ENCODE measurements around the gene KITLG.
"Not testable (repeated sequence)": the region's sequence is repeated elsewhere in the genome, so short reads cannot be mapped to it uniquely, and the experiment has no call there.

The KITLG gene

DNA sequence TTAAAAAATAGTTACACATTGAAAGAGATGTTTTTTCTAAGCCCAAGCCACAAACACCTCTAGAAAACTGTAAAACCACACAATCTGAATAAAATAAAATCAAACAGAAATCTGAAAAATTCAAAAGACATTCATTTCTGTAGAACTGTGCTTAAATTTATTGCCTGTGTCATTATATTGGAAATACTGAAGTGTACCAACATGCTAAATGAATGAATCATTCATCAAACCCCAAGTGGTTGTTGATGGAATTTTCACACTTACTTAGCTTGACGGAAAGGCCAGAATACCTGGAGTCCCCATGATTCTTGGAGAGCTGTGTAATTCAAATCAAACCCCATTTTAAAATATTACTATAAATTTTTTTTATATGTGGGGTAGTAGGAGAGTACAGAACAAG, 2.7 kb downstream of the KITLG start:
- no peak for DNase-seq (ENCODE audit: extremely low read depth in 1 of 2, low read depth in 1 of 2)

DNA sequence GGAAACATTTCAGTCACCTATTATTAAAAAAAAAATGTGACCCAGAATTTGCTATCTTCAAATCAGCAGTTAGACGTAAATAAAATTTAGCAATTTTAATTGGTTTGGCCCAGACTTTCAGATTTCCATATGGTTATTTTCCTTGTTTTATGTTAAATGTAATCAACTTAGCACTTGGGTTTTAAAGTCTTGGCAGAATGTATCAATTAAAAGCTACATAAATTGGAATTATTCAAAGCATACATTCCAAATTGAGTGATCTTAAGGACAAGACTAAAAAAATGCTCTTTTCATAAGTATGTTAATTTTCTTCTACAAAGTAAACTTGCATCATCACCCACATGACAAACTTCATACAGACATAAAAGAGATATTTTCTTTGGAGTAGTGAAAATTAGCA, 3.4 kb downstream of the KITLG start:
- no peak for DNase-seq (ENCODE audit: extremely low read depth in 1 of 2, low read depth in 1 of 2)

DNA sequence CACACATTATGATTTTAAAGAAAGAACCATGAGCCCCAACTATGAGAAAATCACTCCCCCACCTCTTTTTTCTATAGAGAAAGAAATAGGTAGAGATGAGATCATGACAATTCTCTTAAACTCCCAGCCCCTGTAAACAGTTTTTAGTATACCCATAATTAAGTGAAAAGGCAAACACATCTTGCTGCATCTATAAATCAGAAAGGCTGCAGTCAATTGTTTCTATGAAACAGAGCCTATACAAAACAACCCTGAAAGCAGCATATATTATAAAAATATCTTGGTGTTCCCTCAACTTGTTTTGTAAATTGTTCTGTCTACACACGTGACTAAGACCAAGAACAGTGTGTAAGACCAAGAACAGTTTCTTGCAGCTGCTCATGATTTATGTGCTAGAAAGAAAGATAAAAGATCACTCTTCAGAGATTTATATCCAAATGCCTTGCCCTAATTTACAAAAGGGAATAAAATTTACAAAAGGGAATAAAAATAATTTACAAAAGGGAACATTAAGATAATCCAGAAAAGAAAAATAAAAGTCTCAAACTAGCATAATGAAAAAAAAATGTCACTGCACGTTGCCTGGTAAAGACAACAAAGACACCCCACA, 4.8 kb downstream of the KITLG start:
- DNase-seq (ENCODE audit: extremely low read depth in 1 of 2, low read depth in 1 of 2) = no peak

DNA sequence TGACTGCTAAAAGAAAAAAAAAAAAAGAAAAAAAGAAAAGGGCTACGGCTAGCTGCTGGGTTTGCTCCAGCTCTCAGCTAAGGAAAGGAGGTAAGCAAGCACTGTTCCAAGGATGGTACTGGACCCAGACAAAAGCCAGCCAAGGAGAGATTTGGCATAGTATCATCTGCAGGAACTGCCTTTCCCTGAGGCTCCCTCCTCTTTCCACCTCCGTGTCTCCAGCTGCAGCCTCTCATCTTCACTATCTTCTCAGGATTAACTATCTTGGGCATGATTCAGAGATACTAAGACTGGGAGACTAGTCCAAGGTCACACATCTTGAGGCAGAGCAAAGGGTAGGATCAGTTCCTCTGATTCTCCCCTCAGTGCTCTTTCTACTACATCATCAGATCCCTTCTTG, 6.0 kb downstream of the KITLG start:
- no peak for DNase-seq (ENCODE audit: extremely low read depth in 1 of 2, low read depth in 1 of 2)

DNA sequence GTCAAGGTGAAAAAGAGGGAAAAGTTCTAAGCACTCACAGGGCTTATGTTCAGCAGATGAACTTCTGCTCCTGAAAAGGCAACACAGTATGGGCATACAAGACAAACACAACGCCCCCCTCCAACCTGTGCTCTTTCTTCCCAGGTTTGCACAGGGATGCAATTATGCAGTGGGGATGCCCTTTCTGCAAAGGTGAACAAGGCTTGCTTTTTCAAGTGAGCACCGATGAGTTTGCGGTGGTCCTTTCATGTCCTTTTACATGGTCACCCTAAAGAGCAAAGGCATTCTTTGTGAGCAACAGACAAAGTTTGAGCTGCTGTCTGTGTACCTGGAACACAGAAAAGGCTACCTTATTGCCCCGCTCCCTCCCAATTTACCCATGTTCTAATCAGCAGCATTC, 6.7 kb downstream of the KITLG start:
- no peak for DNase-seq (ENCODE audit: extremely low read depth in 1 of 2, low read depth in 1 of 2)

DNA sequence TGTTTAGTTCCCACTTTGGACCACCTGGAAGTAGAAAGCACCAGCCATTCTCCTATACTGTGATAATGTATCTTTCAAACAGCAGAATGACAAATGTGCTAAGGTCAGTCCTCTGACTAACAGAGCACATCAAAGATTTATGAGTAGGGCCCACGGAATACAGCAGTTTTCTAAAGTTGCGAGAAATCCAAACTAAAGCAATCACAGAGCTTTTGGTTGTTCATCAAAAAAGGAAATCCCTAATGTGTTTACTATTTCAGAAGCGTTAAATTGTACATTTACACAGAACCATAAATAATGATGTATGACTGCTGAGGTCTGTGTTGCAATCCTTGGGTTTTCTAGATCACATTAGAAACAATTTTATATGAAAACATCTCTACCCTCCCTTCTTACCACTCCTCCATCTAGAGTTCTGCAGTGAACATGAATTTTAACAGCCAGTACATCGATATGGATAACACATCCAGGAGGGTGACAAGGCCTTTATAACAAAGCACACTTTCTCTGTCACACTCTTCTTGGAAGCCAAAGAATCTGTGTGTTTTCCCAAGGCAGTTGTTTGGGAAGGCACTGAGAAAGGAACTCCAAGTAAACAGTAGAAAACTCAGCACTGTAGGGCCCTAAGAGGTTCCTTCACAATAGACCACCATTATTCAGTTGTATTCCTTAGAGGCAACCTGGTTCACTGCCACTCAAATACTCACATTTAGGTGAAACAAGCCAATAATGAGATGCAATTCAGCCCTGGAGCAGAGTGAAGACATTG, 7.3 kb downstream of the KITLG start:
- DNase-seq (ENCODE audit: extremely low read depth in 1 of 2, low read depth in 1 of 2) = no peak

DNA sequence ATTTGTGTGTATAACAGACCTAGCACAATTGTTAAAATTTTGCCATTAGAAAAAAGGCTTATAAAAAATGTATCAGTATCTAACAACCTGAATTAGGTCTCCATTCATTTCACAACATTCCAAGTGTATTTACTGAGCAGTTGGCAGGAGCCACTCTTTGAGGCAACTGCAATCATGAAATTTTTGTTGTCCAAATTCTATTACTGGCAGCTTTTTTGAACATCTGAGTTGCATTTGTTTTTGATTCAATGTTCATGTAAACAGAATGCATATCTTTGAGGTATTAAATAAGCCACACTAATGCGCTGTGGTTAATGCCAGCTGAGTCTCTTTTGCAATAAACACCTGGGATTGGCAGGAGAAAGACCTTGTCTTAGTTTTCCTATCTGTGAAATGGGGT, 8.7 kb downstream of the KITLG start:
- DNase-seq (ENCODE audit: extremely low read depth in 1 of 2, low read depth in 1 of 2) = no peak

DNA sequence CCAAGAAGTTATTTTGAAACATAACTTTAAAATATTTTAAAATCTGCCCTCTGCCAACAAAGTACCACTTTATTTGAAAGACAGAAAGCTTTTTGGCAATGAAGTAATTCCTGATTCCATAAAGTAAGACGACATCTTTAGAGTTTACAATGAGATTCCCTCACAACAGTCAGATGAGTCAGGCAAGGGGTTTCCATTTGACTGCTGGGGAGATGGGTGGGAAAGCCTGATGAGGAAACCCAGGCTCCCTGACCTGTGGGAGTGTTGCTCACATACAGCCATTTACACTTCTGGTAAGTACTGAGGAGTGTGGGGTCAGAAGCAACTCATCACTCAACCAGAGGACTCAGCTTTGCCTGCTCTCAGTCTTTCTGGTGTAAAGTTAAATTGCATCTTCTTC, 10.2 kb downstream of the KITLG start:
- DNase-seq (ENCODE audit: extremely low read depth in 1 of 2, low read depth in 1 of 2) = no peak

DNA sequence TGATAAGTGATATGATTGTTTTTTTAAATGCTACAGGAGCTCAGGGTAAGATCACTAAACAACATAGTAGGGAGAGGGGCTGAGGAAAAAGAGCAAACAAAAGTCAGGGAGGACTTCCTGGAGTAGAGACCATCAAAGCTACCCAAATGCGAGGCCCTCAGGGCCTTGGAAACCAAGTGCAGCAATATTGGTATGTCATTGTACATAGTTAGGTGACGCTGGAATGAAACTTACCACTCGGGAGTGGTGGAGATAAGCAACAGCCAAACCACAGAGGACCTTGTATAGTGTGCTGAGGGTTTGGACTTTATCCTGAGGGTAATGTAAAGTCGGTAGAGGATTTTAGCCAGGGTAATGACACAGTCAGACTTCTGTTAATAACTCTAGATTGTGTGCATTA, 13.8 kb downstream of the KITLG start:
- no peak for DNase-seq (ENCODE audit: extremely low read depth in 1 of 2, low read depth in 1 of 2)

DNA sequence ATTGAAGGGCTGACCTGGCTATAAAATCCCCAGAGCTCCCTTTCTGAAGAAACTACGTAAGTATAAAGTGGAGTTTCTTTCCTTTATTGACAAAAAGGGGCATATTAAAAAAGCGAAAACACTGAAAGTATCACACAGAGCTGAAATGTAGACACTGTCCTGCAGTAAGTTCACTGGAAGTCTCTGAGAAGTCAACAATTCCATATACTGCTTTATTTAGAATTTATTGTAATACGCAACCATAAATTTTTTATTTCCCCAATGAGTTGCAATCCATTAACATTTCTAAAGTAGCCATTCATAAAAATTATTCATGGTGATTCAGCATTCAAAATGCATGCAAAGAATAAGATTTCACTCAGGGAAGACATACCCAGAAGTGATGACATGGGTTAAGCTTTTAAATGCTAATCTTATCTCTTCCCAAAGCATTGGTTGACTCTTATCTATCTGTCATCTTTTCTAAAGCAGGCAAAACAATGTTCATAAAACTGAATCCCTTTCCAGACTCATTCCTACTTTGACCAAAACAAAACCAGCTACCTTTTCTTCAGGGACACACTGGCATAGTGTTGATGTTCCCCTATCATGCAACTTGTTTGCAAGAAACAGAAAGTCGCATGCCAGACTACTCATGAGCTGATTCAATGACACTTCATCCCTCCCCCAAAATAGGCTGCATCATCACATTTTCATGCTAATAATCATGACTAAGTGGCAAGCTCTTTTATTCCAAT, 17.3 kb downstream of the KITLG start:
- no peak for DNase-seq (ENCODE audit: extremely low read depth in 1 of 2, low read depth in 1 of 2)

DNA sequence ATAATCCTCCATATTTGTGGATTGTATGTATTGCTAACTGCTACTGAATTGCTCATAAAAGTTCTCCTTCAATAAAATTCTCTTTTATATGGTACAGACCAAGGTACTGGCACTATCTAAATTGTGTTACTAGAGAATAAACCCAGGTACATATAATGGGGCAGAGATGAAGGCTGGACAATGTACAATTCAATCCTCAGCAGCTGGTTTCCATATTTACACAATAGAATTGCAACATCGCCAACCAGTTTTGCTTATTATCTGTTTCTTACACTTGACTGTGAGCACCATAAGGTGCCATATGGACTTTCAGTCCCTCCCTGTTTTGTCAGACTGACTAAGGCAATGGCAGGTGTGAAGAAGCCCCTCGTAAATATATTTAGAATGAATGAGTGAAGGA, 18.1 kb downstream of the KITLG start:
- DNase-seq (ENCODE audit: extremely low read depth in 1 of 2, low read depth in 1 of 2) = no peak

DNA sequence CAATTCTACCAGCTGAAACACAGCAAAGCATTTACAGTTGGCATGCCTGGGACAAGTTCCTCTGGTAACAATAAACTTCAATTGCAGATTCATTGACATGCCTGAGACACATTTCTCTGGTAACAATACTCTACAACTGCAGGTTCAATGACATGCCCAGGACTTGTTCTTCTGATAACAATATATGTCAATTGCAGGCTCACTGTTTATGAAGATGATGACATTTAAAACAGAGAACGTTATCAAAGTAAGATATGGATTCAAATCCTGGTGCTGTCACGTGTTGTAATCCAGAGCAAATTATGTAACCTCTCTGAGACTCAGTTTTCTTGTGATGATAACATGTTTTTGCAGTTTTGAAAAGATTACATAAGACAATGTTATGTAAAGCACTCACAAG, 20.5 kb downstream of the KITLG start:
- no peak for DNase-seq (ENCODE audit: extremely low read depth in 1 of 2, low read depth in 1 of 2)

DNA sequence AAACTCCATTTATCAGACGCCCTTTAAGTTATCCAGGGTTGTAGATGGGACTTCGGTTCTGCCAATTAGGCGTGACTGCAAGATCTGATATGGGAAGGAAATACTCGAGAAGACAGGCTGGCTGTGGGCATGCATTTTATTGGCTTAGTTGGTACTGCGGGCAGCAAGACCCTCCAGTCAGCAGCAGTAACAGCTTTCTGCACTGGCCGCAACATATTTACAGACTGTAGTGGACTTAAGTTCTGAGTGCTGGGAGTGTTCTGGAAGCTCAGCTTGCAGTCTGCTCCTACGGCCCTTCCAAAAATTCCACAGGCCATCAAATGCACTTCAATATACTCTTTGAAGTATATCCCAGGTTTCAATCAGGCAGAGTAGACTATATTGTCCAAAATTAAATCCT, 21.1 kb downstream of the KITLG start:
- DNase-seq (ENCODE audit: extremely low read depth in 1 of 2, low read depth in 1 of 2) = no peak

DNA sequence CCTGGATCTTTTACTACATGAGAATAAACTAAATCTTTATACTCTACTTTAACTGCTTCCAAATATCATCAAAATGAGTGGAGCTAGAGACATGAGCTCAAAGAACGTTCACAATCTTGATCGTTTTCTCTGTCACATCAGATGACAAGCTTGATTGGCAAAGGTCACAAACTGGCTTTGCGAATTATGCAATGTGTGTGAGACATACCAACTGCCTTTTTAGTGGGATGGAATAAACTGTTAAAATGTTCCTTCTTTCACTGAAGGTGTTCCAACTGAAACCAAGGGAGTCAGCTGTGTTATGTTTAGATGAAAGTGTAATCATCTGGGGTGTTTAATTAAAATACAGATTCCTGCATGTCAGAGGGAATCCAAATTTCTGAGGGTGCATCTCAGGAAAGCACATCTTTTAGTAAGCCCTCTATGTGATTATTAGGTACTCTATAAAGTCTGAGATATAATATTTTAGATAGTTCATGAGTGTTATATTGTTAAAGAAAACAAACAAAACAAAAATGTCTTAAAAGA, 21.9 kb downstream of the KITLG start:
- no peak for DNase-seq (ENCODE audit: extremely low read depth in 1 of 2, low read depth in 1 of 2)

DNA sequence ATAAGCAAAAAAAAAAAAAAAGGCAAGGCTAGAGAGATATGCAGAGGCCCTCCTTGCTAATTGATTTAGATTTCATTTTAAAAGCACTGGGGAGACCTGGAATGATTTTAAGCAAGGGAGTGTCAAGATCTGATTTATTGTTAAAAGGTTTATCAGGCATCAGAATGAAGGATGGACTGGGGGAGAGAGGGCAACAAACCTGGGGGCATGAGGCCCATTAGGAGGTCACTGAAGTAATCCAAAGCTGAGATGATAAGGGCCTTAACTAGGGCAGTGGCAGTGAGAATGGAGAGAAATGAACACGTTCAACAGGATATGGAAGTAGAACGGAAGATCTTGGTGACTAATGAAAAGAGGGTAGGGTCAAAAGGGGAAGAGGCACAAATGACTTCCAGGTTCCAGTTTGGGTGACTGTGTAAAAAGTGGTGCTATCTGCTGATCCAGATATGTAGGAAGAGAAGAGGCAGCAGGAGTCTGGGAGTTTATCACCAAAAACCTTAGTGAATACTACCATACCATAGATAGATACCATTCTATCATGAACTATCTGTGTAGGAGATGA, 24.0 kb downstream of the KITLG start:
- no peak for DNase-seq (ENCODE audit: extremely low read depth in 1 of 2, low read depth in 1 of 2)

DNA sequence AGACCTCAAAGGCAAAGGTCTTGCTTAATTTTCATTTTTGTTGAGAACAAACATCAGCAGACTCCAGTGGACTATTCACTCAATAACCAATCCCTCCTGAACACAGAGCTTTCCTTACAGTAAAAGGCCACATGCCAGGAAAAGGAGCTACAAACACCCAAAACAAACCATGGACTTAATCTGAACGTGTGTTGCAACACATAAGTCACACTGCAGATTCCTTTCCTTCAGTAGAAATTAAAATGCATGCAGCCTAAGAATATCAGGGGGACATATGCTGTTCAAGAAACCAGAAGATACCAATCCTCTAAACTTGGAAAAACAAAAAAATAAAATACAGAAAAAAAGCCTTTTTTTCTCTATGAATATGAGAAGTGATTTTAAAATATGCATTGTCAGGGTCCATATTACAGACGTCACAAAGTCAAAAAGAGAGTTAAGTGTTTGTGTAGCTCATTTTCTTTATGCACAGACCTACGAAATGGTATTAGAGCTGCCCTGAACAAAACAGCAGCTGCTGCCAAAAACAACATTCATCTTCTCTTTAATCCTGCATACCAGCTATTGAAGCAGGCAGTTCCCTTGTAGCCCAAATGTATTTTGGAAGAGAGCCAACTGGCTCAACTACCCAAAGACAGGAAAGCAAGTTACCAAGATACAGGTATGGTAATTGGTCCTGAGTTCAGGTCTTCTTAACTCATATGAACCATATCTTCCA, 26.2 kb downstream of the KITLG start:
- no peak for DNase-seq (ENCODE audit: extremely low read depth in 1 of 2, low read depth in 1 of 2)

DNA sequence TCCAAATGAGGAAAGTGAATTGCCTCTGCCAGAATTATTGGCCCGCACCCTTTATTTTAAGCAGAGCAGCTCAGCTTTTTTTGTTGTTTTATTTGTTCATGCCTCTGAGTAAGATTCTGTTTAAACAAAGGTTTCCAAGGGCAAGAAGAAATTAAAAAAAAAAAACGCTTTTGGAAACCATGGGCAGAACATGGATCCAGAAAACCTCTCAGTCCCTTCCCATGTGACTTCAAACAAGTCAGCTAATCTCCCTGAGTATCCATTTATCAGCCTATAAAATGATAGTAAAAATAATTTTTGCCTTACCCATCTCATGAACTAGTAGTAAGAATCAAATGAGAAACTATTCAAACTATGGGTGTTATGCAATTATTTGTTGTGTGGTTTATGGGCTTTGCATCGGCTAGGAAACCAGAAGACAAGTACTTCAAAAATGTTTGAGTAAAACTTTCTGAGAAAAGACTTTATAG, 27.6 kb downstream of the KITLG start:
- DNase-seq (ENCODE audit: extremely low read depth in 1 of 2, low read depth in 1 of 2) = no peak

DNA sequence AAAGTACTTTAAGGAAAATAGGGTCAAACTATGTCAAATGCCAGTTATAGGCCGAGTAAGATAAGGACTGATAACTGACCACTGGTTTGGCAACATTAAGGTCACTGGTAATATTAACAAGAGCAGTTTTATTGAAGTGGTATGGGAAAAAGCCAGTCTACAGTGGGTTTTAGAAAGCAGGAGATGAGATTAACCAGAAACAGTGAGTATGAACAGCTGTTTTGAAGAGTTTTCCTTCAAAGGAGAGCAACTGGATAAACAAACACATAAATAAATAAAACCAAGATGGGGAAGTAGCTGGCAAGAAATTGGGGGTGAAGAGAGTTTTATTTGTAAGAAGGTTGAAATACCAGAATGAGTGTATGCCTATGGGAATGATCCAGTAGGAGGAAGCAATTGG, 30.3 kb downstream of the KITLG start:
- no peak for DNase-seq (ENCODE audit: extremely low read depth in 1 of 2, low read depth in 1 of 2)

DNA sequence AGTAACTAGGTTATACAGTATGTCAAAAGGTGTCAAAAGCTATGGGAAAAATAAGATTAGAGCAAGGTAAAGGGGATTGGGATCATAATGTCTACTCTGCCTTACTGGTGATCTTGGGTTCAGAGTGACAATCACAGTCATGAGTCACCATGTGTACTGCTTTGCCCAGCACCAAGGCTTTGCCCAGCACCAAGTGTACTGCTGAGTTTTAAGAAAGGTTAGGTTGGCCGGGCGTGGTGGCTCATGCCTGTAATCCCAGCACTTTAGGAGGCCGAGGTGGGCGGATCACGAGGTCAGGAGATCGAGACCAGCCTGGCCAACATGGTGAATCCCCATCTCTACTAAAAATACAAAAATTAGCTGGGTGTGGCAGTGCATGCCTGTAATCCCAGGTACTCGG, 32.3 kb downstream of the KITLG start:
- DNase-seq (ENCODE audit: extremely low read depth in 1 of 2, low read depth in 1 of 2) = not testable (repeated sequence)

DNA sequence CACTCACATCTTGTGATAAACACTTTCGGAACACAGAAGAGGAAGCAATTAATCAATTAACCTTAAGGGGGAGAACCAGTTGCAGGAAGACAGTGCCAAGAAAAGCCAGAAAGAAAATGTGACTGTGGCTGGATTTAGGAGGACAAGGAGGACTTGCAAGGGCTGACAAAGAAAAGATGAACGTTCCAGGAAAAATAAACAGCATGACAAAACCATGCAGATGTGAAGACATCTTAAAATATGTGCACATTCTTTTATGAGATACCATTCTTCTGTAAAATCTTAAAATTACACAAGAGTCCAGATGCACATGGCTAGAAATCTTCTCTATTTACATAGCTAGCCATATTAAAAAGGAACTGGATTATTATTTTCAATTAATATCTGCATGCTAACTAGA, 33.4 kb downstream of the KITLG start:
- no peak for DNase-seq (ENCODE audit: extremely low read depth in 1 of 2, low read depth in 1 of 2)

DNA sequence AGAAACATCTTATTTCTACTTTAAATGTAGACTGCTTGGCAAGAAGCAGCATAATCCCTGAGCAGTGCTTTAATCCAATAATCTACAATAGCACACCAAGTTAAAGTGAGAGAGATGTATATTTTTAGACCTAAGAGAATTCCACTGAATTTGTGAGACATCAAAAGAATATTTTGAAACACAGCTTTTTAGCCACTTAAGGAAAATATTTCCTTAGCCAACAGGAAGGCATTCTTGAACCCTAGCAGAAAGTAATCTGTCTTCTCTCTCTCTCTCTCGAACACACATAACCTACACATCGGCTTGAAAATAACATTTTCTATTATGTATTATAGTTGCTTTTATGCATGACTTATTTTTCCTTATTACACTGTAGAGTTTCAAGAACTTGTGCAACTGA, 34.0 kb downstream of the KITLG start:
- DNase-seq (ENCODE audit: extremely low read depth in 1 of 2, low read depth in 1 of 2) = no peak

Data from stimulated activated CD8-positive, alpha-beta memory T cell treated with anti-CD3 and anti-CD28 coated beads, Interleukin-7, amount 100 ng/mL, for 48 hours (primary cell).